Cardiac muscle cell (in vitro differentiated cells and primary cell): ENCODE data around the gene ISCA1. TPM values are rescaled to one million over a fixed set of nuclear protein-coding genes. Genes with fewer than 3 reads are reported as not detected.
"Not testable (repeated sequence)": the region's sequence is repeated elsewhere in the genome, so short reads cannot be mapped to it uniquely, and the experiment has no call there.

Experiments
- DNase-seq, 2 donors: peaks; one replicate each; pipeline versions ENCODE4 v3.0.0 to v3.0.0-alpha.2; 2010 to 2017; ENCODE audit warnings: low read depth in 1 of 2, low spot score in 1 of 2
- H3K27ac ChIP-seq: fragments of 200-600 bp; sonication (generic); 2 replicates; pipeline ENCODE4 v1.5.1; 2016
- H3K27me3 ChIP-seq: fragments of 200-600 bp; sonication (generic); 2 replicates; pipeline ENCODE4 v1.6.0; 2016; ENCODE audit warnings: control low read depth
- H3K36me3 ChIP-seq: fragments of 200-600 bp; sonication (generic); 2 replicates; pipeline ENCODE4 v1.5.1; 2016; ENCODE audit warnings: control low read depth
- H3K4me1 ChIP-seq: fragments of 200-600 bp; sonication (generic); 2 replicates; pipeline ENCODE4 v1.8.1; 2017; ENCODE audit warnings: low read depth, mild to moderate bottlenecking, mixed run types
- H3K4me3 ChIP-seq: fragments of 200-600 bp; sonication (generic); 2 replicates; pipeline ENCODE4 v1.5.1; 2016; ENCODE audit warnings: mild to moderate bottlenecking
- H3K9me3 ChIP-seq: fragments of 200-600 bp; sonication (generic); 2 replicates; pipeline ENCODE4 v1.5.1; 2017; ENCODE audit warnings: low read depth, mild to moderate bottlenecking, control low read depth
- CTCF ChIP-seq: IDR thresholded peaks from 2 replicates; pipeline ENCODE4 v1.5.1; 2012; ENCODE audit warnings: low read depth, mild to moderate bottlenecking, low read length
- polyA plus RNA-seq: library from polyadenylated mRNA; unstranded; fragments of >200 nt; fragmentation: Nextera tagmentation; extraction: Ambion mirVana; gene quantifications from 2 replicates; pipeline ENCODE4 v1.2.1, GENCODE V29; 2016
- total RNA-seq: library from RNA; depleted of rRNA; stranded (reverse); fragments of >200 nt; gene quantifications from 2 replicates; pipeline ENCODE4 v1.2.3, GENCODE V29; 2016

Gene ISCA1
- total and polyA plus RNA-seq, 2 experiments from 2014 or later: 37.6 to 69.3 TPM

GRCh38 chr9:86324901-86325300 lies 42.6 kb upstream of the ISCA1 start:
- TF ChIP-seq CTCF: no peak
- Histone ChIP-seq H3K4me1 (no peaks in the 10 kb centered on the region), H3K9me3 (no peaks in the 10 kb centered on the region), H3K27me3 (no peaks in the 10 kb centered on the region), H3K27ac (no peak overlapping the region), H3K4me3 (no peak overlapping the region), H3K36me3 (peaks cover 53% of the 10 kb centered on the region)
- no peak for DNase-seq

GRCh38 chr9:86324308-86324707 lies 42.0 kb upstream of the ISCA1 start:
- TF ChIP-seq CTCF: no peak
- peak in 1 of 2 donors; percentile 79 for DNase-seq

GRCh38 chr9:86322973-86323644 lies 40.8 kb upstream of the ISCA1 start:
- Histone ChIP-seq H3K27me3 (no peaks in the 10 kb centered on the region), H3K4me1 (no peaks in the 10 kb centered on the region), H3K27ac (no peak overlapping the region), H3K9me3 (no peaks in the 10 kb centered on the region), H3K36me3 (peaks cover 66% of the 10 kb centered on the region), H3K4me3 (no peak overlapping the region)
- peak in 1 of 2 donors; percentile 78 for DNase-seq
- no peak for TF ChIP-seq CTCF

More at GRCh38 chr9:86324308-86324707, 42.0 kb upstream of the ISCA1 start:
- Histone ChIP-seq H3K4me1 (no peaks in the 10 kb centered on the region), H3K9me3 (no peaks in the 10 kb centered on the region), H3K27ac (no peak overlapping the region), H3K36me3 (peaks cover 55% of the 10 kb centered on the region), H3K27me3 (no peaks in the 10 kb centered on the region), H3K4me3 (no peak overlapping the region)

GRCh38 chr9:86321373-86321772 lies 39.0 kb upstream of the ISCA1 start:
- Histone ChIP-seq H3K4me1 (no peaks in the 10 kb centered on the region), H3K4me3 (no peak overlapping the region), H3K36me3 (peaks cover 69% of the 10 kb centered on the region), H3K27me3 (no peaks in the 10 kb centered on the region), H3K27ac (no peak overlapping the region), H3K9me3 (no peaks in the 10 kb centered on the region)
- no peak for TF ChIP-seq CTCF
- DNase-seq: peak in 1 of 2 donors; percentile 91

GRCh38 chr9:86318187-86318586 lies 35.8 kb upstream of the ISCA1 start:
- Histone ChIP-seq H3K27me3 (no peaks in the 10 kb centered on the region), H3K9me3 (no peaks in the 10 kb centered on the region), H3K4me1 (no peaks in the 10 kb centered on the region), H3K4me3 (no peak overlapping the region), H3K27ac (no peak overlapping the region), H3K36me3 (peaks cover 66% of the 10 kb centered on the region)
- no peak for TF ChIP-seq CTCF
- DNase-seq: no peak

GRCh38 chr9:86315078-86315477 lies 32.7 kb upstream of the ISCA1 start:
- peak in 1 of 2 donors; percentile 14 for DNase-seq
- H3K36me3 ChIP-seq: peaks cover 53% of the 10 kb centered on the region
- H3K4me3 ChIP-seq: no peak overlapping the region
- no peak for TF ChIP-seq CTCF
- no peaks in the 10 kb centered on the region for H3K9me3 ChIP-seq
- no peaks in the 10 kb centered on the region for H3K27me3 ChIP-seq
- no peaks in the 10 kb centered on the region for H3K4me1 ChIP-seq
- no peak overlapping the region for H3K27ac ChIP-seq

- not testable (repeated sequence) for H3K4me3 ChIP-seq, H3K27ac ChIP-seq, H3K27me3 ChIP-seq, DNase-seq, H3K9me3 ChIP-seq, H3K4me1 ChIP-seq
- H3K36me3 ChIP-seq: peaks cover 44% of the 10 kb centered on the region
Measured at GRCh38 chr9:86312959-86313358, 30.6 kb upstream of the ISCA1 start.
